Ectodermal cell (in vitro differentiated cells): ENCODE results near the gene GID8.
"Not testable (repeated sequence)": the region's sequence is repeated elsewhere in the genome, so short reads cannot be mapped to it uniquely, and the experiment has no call there.

Experiments used
- H3K27ac ChIP-seq: 2 replicates; pipeline ENCODE4 v1.7.0; 2013; ENCODE audit warnings: mild to moderate bottlenecking, low read depth, low read length; ENCODE audit not compliant: insufficient read depth, poor library complexity, severe bottlenecking
- H3K27me3 ChIP-seq: 2 replicates; pipeline ENCODE4 v1.7.0; 2013; ENCODE audit warnings: mild to moderate bottlenecking, low read length; ENCODE audit not compliant: insufficient read depth, control insufficient read depth, poor library complexity, severe bottlenecking
- H3K36me3 ChIP-seq: one replicate; pipeline ENCODE4 v1.7.0; 2013; ENCODE audit warnings: low read length; ENCODE audit not compliant: control insufficient read depth, insufficient read depth
- H3K4me1 ChIP-seq: one replicate; pipeline ENCODE4 v1.7.0; 2013; ENCODE audit warnings: low read length; ENCODE audit not compliant: control insufficient read depth, insufficient read depth
- H3K4me3 ChIP-seq: 2 replicates; pipeline ENCODE4 v1.7.0; 2013; ENCODE audit warnings: low read depth, low read length, control low read depth; ENCODE audit not compliant: insufficient read depth
- H3K9me3 ChIP-seq: 2 replicates; pipeline ENCODE4 v1.7.0; 2013; ENCODE audit warnings: mild to moderate bottlenecking, low read length, moderate library complexity; ENCODE audit not compliant: control insufficient read depth
- WGBS, 2 experiments: methylation state at CpG; one replicate each; pipeline ENCODE4 v1.1.7; 2013; ENCODE audit warnings: missing lambda C conversion rate in 2 of 2; 5-methylcytosine and 5-hydroxymethylcytosine counted together

GID8 gene

GRCh38 chr20:62922451-62922921 is 15.5 kb upstream of the GID8 start:
- Histone ChIP-seq H3K36me3 (no peaks in the 10 kb centered on the region), H3K27me3 (no peaks in the 10 kb centered on the region), H3K27ac (no peak overlapping the region), H3K4me1 (peaks cover 32% of the 10 kb centered on the region), H3K4me3 (no peak overlapping the region), H3K9me3 (no peaks in the 10 kb centered on the region)
- WGBS, 2 experiments: 93 to 94% methylated on average over 14 of the region's 14 CpGs

GRCh38 chr20:62923059-62923668 is 14.8 kb upstream of the GID8 start:
- WGBS, 2 experiments: 90 to 91% methylated on average over 17 of the region's 17 CpGs
- H3K36me3 ChIP-seq, H3K27me3 ChIP-seq, H3K4me3 ChIP-seq, H3K9me3 ChIP-seq, H3K27ac ChIP-seq: not testable (repeated sequence)
- H3K4me1 ChIP-seq: peaks cover 32% of the 10 kb centered on the region

- Histone ChIP-seq H3K36me3 (no peaks in the 10 kb centered on the region), H3K27me3 (no peaks in the 10 kb centered on the region), H3K4me1 (peaks cover 28% of the 10 kb centered on the region), H3K9me3 (no peaks in the 10 kb centered on the region), H3K27ac (no peak overlapping the region), H3K4me3 (no peak overlapping the region)
- 75 to 87% methylated on average over 5 of the region's 7 CpGs for WGBS, 2 experiments
These were observed 14.1 kb upstream of the GID8 start for GRCh38 chr20:62923669-62924441.

GRCh38 chr20:62924442-62925075 is 13.4 kb upstream of the GID8 start:
- H3K4me3 ChIP-seq: peak overlapping the region; percentile 91

DNA sequence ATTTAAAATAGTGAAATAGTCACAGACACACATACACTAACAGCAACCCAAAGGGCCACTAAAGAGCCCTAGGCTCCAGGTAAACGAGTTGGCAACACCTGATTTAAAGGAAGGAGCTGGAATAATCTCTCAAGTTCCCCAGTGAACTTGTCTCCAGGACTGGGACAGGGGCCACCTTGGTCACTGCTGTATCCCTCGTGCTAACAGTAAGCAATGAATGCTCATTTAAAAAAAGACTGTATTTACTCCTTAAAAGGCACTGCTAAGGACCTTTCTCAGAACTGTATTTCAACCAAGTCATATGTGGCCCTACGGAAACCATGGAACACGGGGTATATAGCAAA is 12.9 kb upstream of the GID8 start:
- no peaks in the 10 kb centered on the region for H3K9me3 ChIP-seq
- H3K27me3 ChIP-seq: no peaks in the 10 kb centered on the region
- H3K4me3 ChIP-seq: peak overlapping the region; percentile 91
- H3K4me1 ChIP-seq: peaks cover 22% of the 10 kb centered on the region
- H3K27ac ChIP-seq: no peak overlapping the region
- H3K36me3 ChIP-seq: no peaks in the 10 kb centered on the region
- 12 to 25% methylated on average over 4 of the region's 4 CpGs for WGBS, 2 experiments

More at GRCh38 chr20:62924442-62925075, 13.4 kb upstream of the GID8 start:
- Histone ChIP-seq H3K36me3 (no peaks in the 10 kb centered on the region), H3K27ac (no peak overlapping the region), H3K9me3 (no peaks in the 10 kb centered on the region), H3K4me1 (peaks cover 27% of the 10 kb centered on the region), H3K27me3 (no peaks in the 10 kb centered on the region)
- 68% methylated on average over 12 of the region's 12 CpGs for WGBS, 2 experiments

DNA sequence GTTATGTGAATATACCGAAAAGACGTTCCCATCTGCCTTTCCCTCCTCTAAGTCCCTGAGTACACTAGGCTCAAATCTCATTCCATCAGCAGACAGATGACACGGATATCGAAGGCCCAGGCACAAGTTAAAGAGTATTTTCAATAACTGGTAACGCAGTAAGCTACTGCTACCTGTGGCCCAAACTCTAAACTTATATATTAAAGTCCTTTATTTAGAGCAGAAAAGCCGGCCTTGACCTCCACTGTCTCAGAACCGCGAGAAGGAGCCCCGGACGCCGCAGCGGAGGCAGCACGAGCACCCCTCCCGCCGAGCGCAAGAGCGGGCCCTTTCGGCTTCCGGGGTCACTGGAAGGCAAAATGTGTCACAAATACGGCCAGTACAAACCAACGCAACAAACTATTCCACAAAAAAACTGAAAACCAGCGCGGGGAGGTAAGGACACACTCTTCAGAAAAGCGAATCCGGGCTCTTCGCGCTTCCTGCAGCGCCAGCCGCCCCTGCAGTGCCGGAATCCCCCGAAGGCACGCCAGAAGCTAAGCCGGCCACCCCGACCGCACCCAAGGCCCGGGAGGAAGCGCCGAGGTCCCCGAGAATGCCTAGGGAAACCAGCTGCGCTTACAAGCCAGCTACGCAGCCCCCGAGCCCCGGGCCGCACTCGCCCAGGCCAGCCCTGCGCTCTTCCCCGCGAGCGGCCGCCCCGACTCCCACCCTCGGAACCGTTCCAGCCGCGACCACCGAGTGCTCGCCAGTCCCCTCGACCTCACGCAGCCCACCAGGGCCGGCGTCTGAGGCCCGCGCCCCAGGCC is 12.3 kb upstream of the GID8 start:
- Histone ChIP-seq H3K27me3 (no peaks in the 10 kb centered on the region), H3K4me3 (peak overlapping the region; percentile 91), H3K4me1 (peaks cover 16% of the 10 kb centered on the region), H3K36me3 (no peaks in the 10 kb centered on the region), H3K27ac (peak overlapping the region; percentile 28), H3K9me3 (no peaks in the 10 kb centered on the region)
- 1% methylated on average over 63 of the region's 63 CpGs for WGBS, 2 experiments

GRCh38 chr20:62926229-62927127 is 11.5 kb upstream of the GID8 start, which contains the start of gene DIDO1:
DIDO1 (minus strand) TSS chr20:62926505.
- Histone ChIP-seq H3K4me1 (peaks cover 15% of the 10 kb centered on the region), H3K4me3 (peak within 1 kb of the TSS; percentile 91), H3K9me3 (no peaks in the 10 kb centered on the region), H3K27ac (peak within 1 kb of the TSS; percentile 62), H3K27me3 (no peaks in the 10 kb centered on the region), H3K36me3 (no peaks in the 10 kb centered on the region)
- WGBS, 2 experiments: 1 to 2% methylated on average over 92 of the region's 92 CpGs

- Histone ChIP-seq H3K27me3 (no peaks in the 10 kb centered on the region), H3K4me1 (peaks cover 15% of the 10 kb centered on the region), H3K9me3 (no peaks in the 10 kb centered on the region), H3K27ac (peak overlapping the region; percentile 62), H3K36me3 (no peaks in the 10 kb centered on the region), H3K4me3 (peak overlapping the region; percentile 91)
- 57 to 70% methylated on average over 10 to 12 of the region's 12 CpGs for WGBS, 2 experiments
These were observed 10.7 kb upstream of the GID8 start for GRCh38 chr20:62927128-62927705.
